NCI-H2107 (cell line): Measurements from ENCODE around the gene HBD.
"Not testable (repeated sequence)": the region's sequence is repeated elsewhere in the genome, so short reads cannot be mapped to it uniquely, and the experiment has no call there.

Source experiments
- DNase-seq: peaks from one replicate; lab custom pipeline; 2025; lab: John Stamatoyannopoulos, UW

Gene HBD

GRCh38 chr11:5234381-5234834, at the start of gene HBD:
Gene HBD (minus strand): TSS chr11:5234483. CDS start chr11:5234433, 50 bp downstream.
- DNase-seq: no peak

DNA sequence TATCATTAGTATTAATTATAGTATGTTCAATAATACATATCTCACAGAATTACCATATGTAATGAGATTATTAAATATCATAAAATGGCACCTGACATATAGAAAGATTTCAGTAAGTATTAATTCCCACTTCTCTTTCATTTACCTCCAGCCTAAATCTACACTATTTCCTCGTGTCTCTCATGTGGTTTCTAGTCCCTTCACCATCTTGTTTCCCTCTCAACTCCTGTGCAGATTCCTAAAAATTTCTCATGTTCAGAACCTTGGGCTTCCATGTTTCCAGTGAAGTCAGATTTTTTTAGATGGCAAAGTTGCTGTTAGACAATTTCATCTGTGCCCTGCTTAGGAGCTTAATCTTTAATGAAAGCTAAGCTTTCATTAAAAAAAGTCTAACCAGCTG, 49.6 kb upstream of the HBD start:
- no peak for DNase-seq

GRCh38 chr11:5283086-5283485, 48.8 kb upstream of the HBD start:
- DNase-seq: no peak

GRCh38 chr11:5282628-5283027, 48.3 kb upstream of the HBD start:
- DNase-seq: no peak

DNA sequence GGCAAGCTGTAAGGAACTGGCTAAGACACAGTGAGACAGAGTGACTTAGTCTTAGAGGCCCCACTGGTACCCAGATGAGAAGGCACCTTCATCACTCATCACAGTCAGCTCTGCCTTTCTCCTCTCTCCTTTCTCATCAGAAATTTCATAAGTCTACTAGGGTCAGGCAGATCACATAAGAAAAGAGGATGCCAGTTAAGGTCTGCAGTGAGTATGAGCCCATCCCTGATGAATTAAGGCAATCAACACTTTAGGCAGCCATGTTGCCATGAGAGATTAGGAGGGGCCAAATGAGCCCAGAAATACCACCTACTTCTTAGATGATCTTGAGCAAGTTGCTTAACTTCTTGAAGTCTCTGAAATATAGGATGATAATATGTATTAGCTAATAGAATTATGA, 47.3 kb upstream of the HBD start:
- no peak for DNase-seq

DNA sequence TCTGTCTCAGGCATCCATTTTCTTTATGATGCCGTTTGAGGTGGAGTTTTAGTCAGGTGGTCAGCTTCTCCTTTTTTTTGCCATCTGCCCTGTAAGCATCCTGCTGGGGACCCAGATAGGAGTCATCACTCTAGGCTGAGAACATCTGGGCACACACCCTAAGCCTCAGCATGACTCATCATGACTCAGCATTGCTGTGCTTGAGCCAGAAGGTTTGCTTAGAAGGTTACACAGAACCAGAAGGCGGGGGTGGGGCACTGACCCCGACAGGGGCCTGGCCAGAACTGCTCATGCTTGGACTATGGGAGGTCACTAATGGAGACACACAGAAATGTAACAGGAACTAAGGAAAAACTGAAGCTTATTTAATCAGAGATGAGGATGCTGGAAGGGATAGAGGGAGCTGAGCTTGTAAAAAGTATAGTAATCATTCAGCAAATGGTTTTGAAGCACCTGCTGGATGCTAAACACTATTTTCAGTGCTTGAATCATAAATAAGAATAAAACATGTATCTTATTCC, 46.4 kb upstream of the HBD start:
- DNase-seq: no peak

DNA sequence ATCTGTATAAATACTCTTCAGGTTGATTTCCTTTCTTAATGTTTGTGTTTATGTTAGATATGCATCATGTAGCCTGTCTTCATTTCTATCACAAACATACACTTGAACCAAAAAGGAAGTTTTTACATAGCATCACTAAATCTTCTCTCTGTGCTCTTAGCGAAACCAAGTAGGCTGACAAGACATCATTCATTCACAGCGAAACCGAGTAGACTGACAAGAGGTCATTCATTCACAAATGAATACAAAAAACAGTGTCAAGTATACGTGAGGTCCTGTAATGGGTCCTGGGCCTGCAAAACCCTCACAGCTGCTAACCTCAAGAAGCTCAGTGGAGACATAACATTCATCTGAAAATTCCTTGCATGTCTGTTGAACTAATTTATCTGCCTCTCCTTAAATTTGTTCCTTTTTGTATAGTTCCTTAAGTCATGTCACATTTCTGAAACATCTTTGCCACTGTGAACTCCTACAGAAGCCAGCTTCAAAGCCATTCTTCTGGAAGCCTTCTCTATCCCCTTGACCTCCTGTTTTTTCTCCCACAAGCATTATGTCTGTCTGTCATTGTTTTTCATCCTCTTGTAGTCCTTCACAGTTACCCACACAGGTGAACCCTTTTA, 45.3 kb upstream of the HBD start:
- no peak for DNase-seq

GRCh38 chr11:5277807-5278382, 43.6 kb upstream of the HBD start:
- no peak for DNase-seq

- no peak for DNase-seq
Observed at GRCh38 chr11:5276697-5277096, 42.4 kb upstream of the HBD start.

- DNase-seq: no peak
Observed at GRCh38 chr11:5275369-5276110, 41.3 kb upstream of the HBD start.

- DNase-seq: no peak
Observed at GRCh38 chr11:5274395-5274794, 40.1 kb upstream of the HBD start.

- DNase-seq: no peak
Observed at GRCh38 chr11:5272395-5273017, 38.2 kb upstream of the HBD start.

GRCh38 chr11:5269715-5270147, 35.4 kb upstream of the HBD start, which contains the start of gene HBE1:
Gene HBE1 (minus strand): TSS chr11:5269945. CDS start chr11:5269890, 55 bp downstream.
- no peak for DNase-seq

DNA sequence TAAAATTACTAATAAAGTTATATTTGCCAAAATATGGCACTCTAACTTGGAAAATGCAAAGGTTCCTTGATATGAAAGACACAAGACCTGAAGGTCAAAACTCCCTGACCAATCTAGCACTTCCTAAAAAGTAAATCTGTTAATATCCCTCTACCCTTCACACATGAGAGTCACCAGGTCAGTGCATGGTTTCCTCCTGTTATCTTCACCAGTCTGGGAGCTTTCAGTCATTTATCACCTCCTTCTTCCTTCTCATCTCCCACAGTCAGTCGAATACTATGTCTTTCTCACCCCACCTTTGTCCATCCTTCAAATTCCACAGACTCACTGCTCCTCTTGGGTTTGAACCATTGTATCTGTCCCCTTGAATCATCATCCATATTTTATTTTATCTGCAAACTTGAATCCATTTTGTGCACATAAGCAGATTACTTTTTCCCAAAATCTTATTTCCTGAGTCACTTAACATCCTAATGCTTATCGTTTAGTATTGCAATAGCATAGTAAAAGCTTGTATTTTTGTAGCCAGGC, 32.8 kb upstream of the HBD start:
- no peak for DNase-seq

DNA sequence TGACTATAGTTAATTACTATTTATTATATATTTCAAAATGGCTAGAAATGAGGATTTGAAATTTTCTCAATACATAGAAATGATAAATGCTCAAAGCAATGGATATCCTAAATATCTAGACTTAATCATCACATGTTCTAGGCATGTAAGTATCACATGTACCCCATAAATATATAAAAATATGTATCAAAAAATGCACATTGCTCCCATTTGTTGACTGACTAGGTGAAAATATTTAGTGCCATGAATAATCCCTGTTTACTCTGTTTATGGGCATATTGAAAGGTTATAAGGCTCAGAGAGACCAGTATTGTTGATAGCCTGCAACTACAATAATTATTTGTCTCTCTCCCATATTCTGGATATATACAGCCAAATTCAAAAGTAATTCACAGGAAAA, 32.3 kb upstream of the HBD start:
- DNase-seq: no peak

DNA sequence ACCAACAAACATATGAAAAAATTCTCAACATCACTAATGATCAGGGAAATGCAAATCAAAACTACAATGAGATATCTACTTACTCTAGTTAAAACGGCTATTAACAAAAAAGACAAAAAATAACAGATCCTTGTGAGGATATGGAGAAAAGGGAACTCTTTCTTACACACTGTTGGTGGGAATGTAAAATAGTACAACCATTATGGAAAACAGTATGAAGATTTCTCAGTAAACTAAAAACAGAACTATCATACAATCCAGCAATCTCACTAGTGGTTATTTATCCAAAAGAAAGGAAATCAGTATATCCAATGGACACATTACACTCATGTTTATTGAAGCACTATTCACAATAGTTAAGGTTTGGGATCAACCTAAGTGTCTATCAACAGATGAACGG, 31.5 kb upstream of the HBD start:
- no peak for DNase-seq

- no peak for DNase-seq
Observed at GRCh38 chr11:5258543-5259262, 24.4 kb upstream of the HBD start.

GRCh38 chr11:5257296-5257695, 23.0 kb upstream of the HBD start:
- DNase-seq: no peak

- DNase-seq: not testable (repeated sequence)
Observed at GRCh38 chr11:5254646-5255413, 20.5 kb upstream of the HBD start, which contains the start of gene HBG2. Gene HBG2 (minus strand): TSS chr11:5254781. CDS start chr11:5254728, 53 bp downstream.

DNA sequence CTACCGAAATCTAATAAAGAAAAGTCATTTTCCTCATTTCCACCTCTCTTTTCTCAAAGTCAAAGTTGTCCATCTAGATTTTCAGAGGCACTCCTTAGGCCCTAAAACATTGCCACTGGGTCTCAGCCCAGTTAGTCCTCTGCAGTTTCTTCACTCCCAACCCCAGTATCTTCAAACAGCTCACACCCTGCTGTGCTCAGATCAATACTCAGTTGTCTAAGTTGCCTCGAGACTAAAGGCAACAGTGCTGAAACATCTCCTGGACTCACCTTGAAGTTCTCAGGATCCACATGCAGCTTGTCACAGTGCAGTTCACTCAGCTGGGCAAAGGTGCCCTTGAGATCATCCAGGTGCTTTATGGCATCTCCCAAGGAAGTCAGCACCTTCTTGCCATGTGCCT, 19.7 kb upstream of the HBD start:
- DNase-seq: not testable (repeated sequence)

GRCh38 chr11:5253440-5253839, 19.2 kb upstream of the HBD start:
- not testable (repeated sequence) for DNase-seq
